GM12892 (cell line): ENCODE measurements around the gene TRIO.

Experiments
- POLR2A ChIP-seq: IDR thresholded peaks from 2 replicates; pipeline ENCODE4 v1.6.1; 2011; ENCODE audit warnings: low read depth, low read length, control low read depth
- POLR2AphosphoS5 ChIP-seq: IDR thresholded peaks from 2 replicates; pipeline ENCODE4 v1.6.1; 2011; ENCODE audit warnings: low read depth, low read length, control low read depth
- TAF1 ChIP-seq: IDR thresholded peaks from 2 replicates; pipeline ENCODE4 v1.6.1; 2011; ENCODE audit warnings: low read depth, mild to moderate bottlenecking, control low read depth, low read length, borderline replicate concordance

- TF ChIP-seq POLR2AphosphoS5 (no peak), POLR2A (no peak), TAF1 (no peak)
Measured at GRCh38 chr5:14382640-14383039, 239.5 kb downstream of the TRIO start.
